Epidermal melanocyte (primary cell): Measurements from ENCODE around the gene CIC.

ENCODE experiments used
- DNase-seq: peaks from one replicate; pipeline ENCODE4 v3.0.0; 2011; ENCODE audit warnings: low spot score; ENCODE audit not compliant: insufficient read length

Gene CIC

GRCh38 chr19:42276284-42276683 lies 7.2 kb downstream of the CIC start:
- no peak for DNase-seq

GRCh38 chr19:42276821-42277220 lies 7.8 kb downstream of the CIC start:
- no peak for DNase-seq

GRCh38 chr19:42277821-42278451 lies 8.9 kb downstream of the CIC start:
- DNase-seq, result peak; percentile 88

GRCh38 chr19:42278452-42279154 lies 9.6 kb downstream of the CIC start:
- DNase-seq, result no peak

- no peak for DNase-seq
These were observed 10.3 kb downstream of the CIC start for GRCh38 chr19:42279155-42279901.

GRCh38 chr19:42279902-42280814 lies 11.1 kb downstream of the CIC start:
- DNase-seq, result peak; percentile 98

- DNase-seq, result no peak
These were observed 11.7 kb downstream of the CIC start for GRCh38 chr19:42280815-42281145.

GRCh38 chr19:42281146-42281826 lies 12.2 kb downstream of the CIC start:
- DNase-seq, result no peak

- no peak for DNase-seq
These were observed 13.0 kb downstream of the CIC start for GRCh38 chr19:42281827-42282762.

- no peak for DNase-seq
These were observed 13.8 kb downstream of the CIC start for GRCh38 chr19:42282819-42283187.

GRCh38 chr19:42283188-42284065 lies 14.4 kb downstream of the CIC start:
- peak; percentile 92 for DNase-seq

- DNase-seq, result peak; percentile 91
These were observed 15.0 kb downstream of the CIC start for GRCh38 chr19:42284066-42284501.

GRCh38 chr19:42284591-42285341 lies 15.7 kb downstream of the CIC start:
- DNase-seq, result no peak

- no peak for DNase-seq
These were observed 16.5 kb downstream of the CIC start for GRCh38 chr19:42285541-42285941.

- no peak for DNase-seq
These were observed 16.9 kb downstream of the CIC start for GRCh38 chr19:42285988-42286348.

GRCh38 chr19:42286349-42287016 lies 17.4 kb downstream of the CIC start:
- DNase-seq, result no peak

GRCh38 chr19:42287017-42287826 lies 18.2 kb downstream of the CIC start:
- DNase-seq, result no peak
